Mesenchymal stem cell (in vitro differentiated cells and primary cell): ENCODE results near the gene FBXO4.

ENCODE experiments used
- DNase-seq: peaks from one replicate; pipeline ENCODE4 v3.0.0-alpha.2; 2013
- H2AFZ ChIP-seq: one replicate; pipeline ENCODE4 v1.6.1; 2013; ENCODE audit warnings: low read depth, mild to moderate bottlenecking, control low read depth, inconsistent platforms, low read length, moderate library complexity
- H2AK5ac ChIP-seq: 2 replicates; pipeline ENCODE4 v1.6.1; 2013; ENCODE audit warnings: low read length, moderate library complexity, mild to moderate bottlenecking, inconsistent platforms; ENCODE audit not compliant: severe bottlenecking
- H2BK120ac ChIP-seq: one replicate; pipeline ENCODE4 v1.6.1; 2013; ENCODE audit warnings: low read depth, mild to moderate bottlenecking, inconsistent platforms, low read length, moderate library complexity
- H2BK12ac ChIP-seq, 2 experiments: one replicate each; pipeline ENCODE4 v1.6.1; 2013; ENCODE audit warnings: inconsistent platforms in 2 of 2, low read length in 2 of 2, mild to moderate bottlenecking in 2 of 2, moderate library complexity in 2 of 2, control low read depth in 1 of 2
- H2BK15ac ChIP-seq: one replicate; pipeline ENCODE4 v1.6.1; 2013; ENCODE audit warnings: mild to moderate bottlenecking, low read depth, inconsistent platforms; ENCODE audit not compliant: poor library complexity, severe bottlenecking
- H2BK5ac ChIP-seq: 2 replicates; pipeline ENCODE4 v1.6.1; 2013; ENCODE audit warnings: low read depth, mild to moderate bottlenecking, low read length, control low read depth, inconsistent platforms; ENCODE audit not compliant: poor library complexity, severe bottlenecking
- H3K14ac ChIP-seq, 2 experiments: one replicate each; pipeline ENCODE4 v1.6.1; 2013; ENCODE audit warnings: inconsistent platforms in 2 of 2, low read length in 2 of 2, control low read depth in 1 of 2, mild to moderate bottlenecking in 1 of 2, moderate library complexity in 1 of 2
- H3K18ac ChIP-seq, 2 experiments: one replicate each; pipeline ENCODE4 v1.6.1; 2013; ENCODE audit warnings: inconsistent platforms in 2 of 2, low read length in 2 of 2, control low read depth in 1 of 2, low read depth in 1 of 2, mild to moderate bottlenecking in 1 of 2
- H3K23ac ChIP-seq, 2 experiments: one replicate each; pipeline ENCODE4 v1.6.1; 2013; ENCODE audit warnings: inconsistent platforms in 2 of 2, low read length in 2 of 2, mild to moderate bottlenecking in 2 of 2, moderate library complexity in 2 of 2, control low read depth in 1 of 2
- H3K27ac ChIP-seq: 2 replicates; pipeline ENCODE4 v1.5.1; 2013; ENCODE audit warnings: mild to moderate bottlenecking, moderate library complexity, low read length, control low read depth, inconsistent platforms; ENCODE audit not compliant: poor library complexity, severe bottlenecking
- H3K27me3 ChIP-seq, 2 experiments: 2 replicates each; pipeline versions ENCODE4 v1.6.1 to v1.7.0; 2013; ENCODE audit warnings: low read length in 2 of 2, mild to moderate bottlenecking in 2 of 2, moderate library complexity in 2 of 2, control low read depth in 1 of 2, inconsistent platforms in 1 of 2; ENCODE audit not compliant: control insufficient read depth in 1 of 2, insufficient read depth in 1 of 2
- H3K36me3 ChIP-seq, 2 experiments: 2 replicates each; pipeline versions ENCODE4 v1.6.1 to v1.7.0; 2013; ENCODE audit warnings: low read length in 2 of 2, control low read depth in 1 of 2, inconsistent platforms in 1 of 2, low read depth in 1 of 2, mild to moderate bottlenecking in 1 of 2; ENCODE audit not compliant: insufficient read depth in 2 of 2, control insufficient read depth in 1 of 2
- H3K4ac ChIP-seq, 2 experiments: one replicate each; pipeline ENCODE4 v1.6.1; 2013; ENCODE audit warnings: inconsistent platforms in 2 of 2, low read length in 2 of 2, mild to moderate bottlenecking in 2 of 2, moderate library complexity in 2 of 2, control low read depth in 1 of 2, low read depth in 1 of 2
- H3K4me1 ChIP-seq: 2 replicates; pipeline ENCODE4 v1.6.1; 2013; ENCODE audit warnings: low read depth, low read length, control low read depth; ENCODE audit not compliant: control insufficient read depth, insufficient read depth
- H3K4me2 ChIP-seq: 2 replicates; pipeline ENCODE4 v1.6.1; 2013; ENCODE audit warnings: low read length, mild to moderate bottlenecking, inconsistent platforms; ENCODE audit not compliant: poor library complexity, severe bottlenecking
- H3K4me3 ChIP-seq, 2 experiments: 2 replicates each; pipeline versions ENCODE4 v1.5.1 to v1.7.0; 2013; ENCODE audit warnings: low read length in 2 of 2, mild to moderate bottlenecking in 2 of 2, control low read depth in 1 of 2, low read depth in 1 of 2; ENCODE audit not compliant: insufficient read depth in 1 of 2
- H3K79me1 ChIP-seq: replicated peaks from 2 replicates; pipeline ENCODE4 v1.6.1; 2013; ENCODE audit warnings: mild to moderate bottlenecking, control low read depth, low read length, inconsistent platforms; ENCODE audit not compliant: poor library complexity, severe bottlenecking
- H3K9ac ChIP-seq: 2 replicates; pipeline ENCODE4 v1.7.0; 2013; ENCODE audit warnings: mild to moderate bottlenecking, low read length, moderate library complexity
- H3K9me3 ChIP-seq: 2 replicates; pipeline ENCODE4 v1.7.0; 2013; ENCODE audit warnings: mild to moderate bottlenecking, low read length; ENCODE audit not compliant: control insufficient read depth
- H4K8ac ChIP-seq: one replicate; pipeline ENCODE4 v1.6.1; 2013; ENCODE audit warnings: inconsistent platforms, mild to moderate bottlenecking, low read length, moderate library complexity
- H4K91ac ChIP-seq: one replicate; pipeline ENCODE4 v1.6.1; 2013; ENCODE audit warnings: mild to moderate bottlenecking, low read length, inconsistent platforms
- WGBS: methylation state at CpG from one replicate; pipeline ENCODE4 v1.1.7; 2013; ENCODE audit warnings: mixed read lengths; 5-methylcytosine and 5-hydroxymethylcytosine counted together

The FBXO4 gene

GRCh38 chr5:41967401-41967800 lies 42.3 kb downstream of the FBXO4 start:
- Histone ChIP-seq H3K4me2 (no peak overlapping the region), H2BK12ac (no peak overlapping the region), H3K4me1 (no peaks in the 10 kb centered on the region), H2BK15ac (no peak overlapping the region), H2AK5ac (no peak overlapping the region), H3K23ac (no peak overlapping the region), H2AFZ (no peak overlapping the region), H3K14ac (no peak overlapping the region), H3K18ac (no peak overlapping the region), H4K8ac (no peak overlapping the region), H4K91ac (no peak overlapping the region), H3K9ac (no peak overlapping the region), H3K4me3 (no peak overlapping the region), H3K79me1 (no peaks in the 10 kb centered on the region), H2BK5ac (no peak overlapping the region), H3K36me3 (no peaks in the 10 kb centered on the region), H3K27ac (no peak overlapping the region), H3K4ac (no peak overlapping the region), H2BK120ac (no peak overlapping the region), H3K9me3 (peaks cover 7% of the 10 kb centered on the region), H3K27me3 (no peaks in the 10 kb centered on the region)
- 79% methylated on average over 3 of the region's 3 CpGs for WGBS
- DNase-seq = no peak

- Histone ChIP-seq H3K4ac (no peak overlapping the region), H3K36me3 (no peaks in the 10 kb centered on the region), H2AFZ (no peak overlapping the region), H4K91ac (no peak overlapping the region), H3K79me1 (no peaks in the 10 kb centered on the region), H3K27me3 (no peaks in the 10 kb centered on the region), H2AK5ac (no peak overlapping the region), H3K18ac (no peak overlapping the region), H2BK5ac (no peak overlapping the region), H2BK15ac (no peak overlapping the region), H2BK120ac (no peak overlapping the region), H3K4me3 (no peak overlapping the region), H3K23ac (no peak overlapping the region), H3K9me3 (peaks cover 4% of the 10 kb centered on the region), H3K4me1 (no peaks in the 10 kb centered on the region), H3K4me2 (no peak overlapping the region), H2BK12ac (no peak overlapping the region), H4K8ac (no peak overlapping the region), H3K14ac (no peak overlapping the region), H3K9ac (no peak overlapping the region), H3K27ac (no peak overlapping the region)
- 91% methylated on average over 20 of the region's 22 CpGs for WGBS
- DNase-seq = no peak
Measured at GRCh38 chr5:41968153-41968723, 43.2 kb downstream of the FBXO4 start.

- H3K36me3 ChIP-seq = no peaks in the 10 kb centered on the region
- no peak overlapping the region for H2BK15ac ChIP-seq
- no peak overlapping the region for H2AFZ ChIP-seq
- no peak overlapping the region for H4K91ac ChIP-seq
- H3K18ac ChIP-seq = no peak overlapping the region
- WGBS = 82% methylated on average over 3 of the region's 3 CpGs
- no peaks in the 10 kb centered on the region for H3K4me1 ChIP-seq
- no peak overlapping the region for H3K4me2 ChIP-seq
- DNase-seq = no peak
- no peak overlapping the region for H2BK120ac ChIP-seq
- no peaks in the 10 kb centered on the region for H3K27me3 ChIP-seq
- H2BK12ac ChIP-seq = no peak overlapping the region
- no peak overlapping the region for H3K27ac ChIP-seq
- H4K8ac ChIP-seq = no peak overlapping the region
- H3K4me3 ChIP-seq = no peak overlapping the region
- H2AK5ac ChIP-seq = no peak overlapping the region
- H3K9ac ChIP-seq = no peak overlapping the region
- no peak overlapping the region for H3K14ac ChIP-seq
- peaks cover 4% of the 10 kb centered on the region for H3K9me3 ChIP-seq
- H3K79me1 ChIP-seq = no peaks in the 10 kb centered on the region
- H3K4ac ChIP-seq = no peak overlapping the region
- no peak overlapping the region for H3K23ac ChIP-seq
- no peak overlapping the region for H2BK5ac ChIP-seq
Measured at GRCh38 chr5:41973087-41973486, 48.0 kb downstream of the FBXO4 start.

- no peak for DNase-seq
- WGBS = 100% methylated on average over 1 of the region's 2 CpGs
- H2AK5ac ChIP-seq = no peak overlapping the region
- no peak overlapping the region for H4K91ac ChIP-seq
- no peak overlapping the region for H3K4me2 ChIP-seq
- H3K27ac ChIP-seq = no peak overlapping the region
- H3K14ac ChIP-seq = no peak overlapping the region
- H3K27me3 ChIP-seq = no peaks in the 10 kb centered on the region
- H2AFZ ChIP-seq = no peak overlapping the region
- no peak overlapping the region for H3K18ac ChIP-seq
- no peak overlapping the region for H2BK120ac ChIP-seq
- H3K4me1 ChIP-seq = no peaks in the 10 kb centered on the region
- no peak overlapping the region for H3K9ac ChIP-seq
- H3K9me3 ChIP-seq = peaks cover 4% of the 10 kb centered on the region
- H2BK15ac ChIP-seq = no peak overlapping the region
- H3K4me3 ChIP-seq = no peak overlapping the region
- H3K36me3 ChIP-seq = no peaks in the 10 kb centered on the region
- H3K79me1 ChIP-seq = no peaks in the 10 kb centered on the region
- H3K23ac ChIP-seq = no peak overlapping the region
- no peak overlapping the region for H2BK5ac ChIP-seq
- no peak overlapping the region for H2BK12ac ChIP-seq
- no peak overlapping the region for H3K4ac ChIP-seq
- no peak overlapping the region for H4K8ac ChIP-seq
Measured at GRCh38 chr5:41973887-41974286, 48.8 kb downstream of the FBXO4 start.
